HEK293T (cell line): Measurements from ENCODE around the gene HGF.
A peak's percentile ranks its signal among the peaks of the same experiment; 100 is the strongest.
"Not testable (repeated sequence)": the region's sequence is repeated elsewhere in the genome, so short reads cannot be mapped to it uniquely, and the experiment has no call there.

Experiments
- CTCF ChIA-PET: fragments of 350-600 bp; formaldehyde crosslinking; extraction: SDS; loops from one replicate; lab custom pipeline; 2021; ENCODE audit warnings: antibody characterized with exemption, inconsistent platforms; lab: Yijun Ruan, JAX
- POLR2A ChIA-PET: fragments of 350-600 bp; formaldehyde crosslinking; extraction: SDS; loops from one replicate; lab custom pipeline; 2020; ENCODE audit warnings: antibody characterized with exemption, inconsistent platforms; lab: Yijun Ruan, JAX
- DNase-seq: peaks from one replicate; pipeline ENCODE4 v3.0.0; 2012; ENCODE audit warnings: mixed read lengths; ENCODE audit errors: extremely low spot score
- ARNT ChIP-seq: fragments of 450-650 bp; IDR thresholded peaks from 2 replicates; pipeline ENCODE4 v1.6.1; 2017; ENCODE audit warnings: mild to moderate bottlenecking
- BHLHE40 ChIP-seq: fragments of 450-650 bp; IDR thresholded peaks from 2 replicates; pipeline ENCODE4 v1.6.1; 2016; ENCODE audit warnings: mild to moderate bottlenecking, moderate library complexity, borderline replicate concordance
- CTBP1 ChIP-seq: fragments of 450-650 bp; IDR thresholded peaks from 2 replicates; pipeline ENCODE4 v1.6.1; 2016; ENCODE audit warnings: borderline replicate concordance
- ELF4 ChIP-seq: fragments of 450-650 bp; IDR thresholded peaks from 2 replicates; pipeline ENCODE4 v1.6.1; 2017; ENCODE audit warnings: antibody characterized with exemption
- FOXA1 ChIP-seq: fragments of 450-650 bp; IDR thresholded peaks from 2 replicates; pipeline ENCODE4 v1.6.1; 2016; ENCODE audit warnings: mild to moderate bottlenecking
- FOXK2 ChIP-seq: fragments of 450-650 bp; IDR thresholded peaks from 2 replicates; pipeline ENCODE4 v1.6.1; 2016; ENCODE audit warnings: mild to moderate bottlenecking
- FOXM1 ChIP-seq: fragments of 450-650 bp; IDR thresholded peaks from 2 replicates; pipeline ENCODE4 v1.6.1; 2017; ENCODE audit warnings: mild to moderate bottlenecking, borderline replicate concordance
- HDGF ChIP-seq: fragments of 450-650 bp; IDR thresholded peaks from 2 replicates; pipeline ENCODE4 v1.6.1; 2017; ENCODE audit warnings: antibody characterized with exemption, borderline replicate concordance
- L3MBTL2 ChIP-seq: fragments of 450-650 bp; conservative IDR thresholded peaks from 2 replicates; pipeline ENCODE4 v1.6.1; 2016; ENCODE audit warnings: mild to moderate bottlenecking
- LEF1 ChIP-seq: fragments of 450-650 bp; IDR thresholded peaks from 2 replicates; pipeline ENCODE4 v1.6.1; 2017; ENCODE audit warnings: mild to moderate bottlenecking, borderline replicate concordance
- NFRKB ChIP-seq: fragments of 450-650 bp; IDR thresholded peaks from 2 replicates; pipeline ENCODE4 v1.6.1; 2016; ENCODE audit warnings: mild to moderate bottlenecking, moderate library complexity
- SP1 ChIP-seq: fragments of 450-650 bp; IDR thresholded peaks from 2 replicates; pipeline ENCODE4 v1.6.1; 2017
- SUZ12 ChIP-seq: fragments of 450-650 bp; IDR thresholded peaks from 2 replicates; pipeline ENCODE4 v1.6.1; 2016; ENCODE audit warnings: mild to moderate bottlenecking
- TARDBP ChIP-seq: fragments of 450-650 bp; IDR thresholded peaks from 2 replicates; pipeline ENCODE4 v1.6.1; 2016
- ZNF384 ChIP-seq: fragments of 450-650 bp; IDR thresholded peaks from 2 replicates; pipeline ENCODE4 v1.6.1; 2016
- TF ChIP-seq, protein P1 (sequence below): fragments of 450-650 bp; IDR thresholded peaks from 2 replicates; pipeline ENCODE4 v1.6.1; 2016

The HGF gene

DNA sequence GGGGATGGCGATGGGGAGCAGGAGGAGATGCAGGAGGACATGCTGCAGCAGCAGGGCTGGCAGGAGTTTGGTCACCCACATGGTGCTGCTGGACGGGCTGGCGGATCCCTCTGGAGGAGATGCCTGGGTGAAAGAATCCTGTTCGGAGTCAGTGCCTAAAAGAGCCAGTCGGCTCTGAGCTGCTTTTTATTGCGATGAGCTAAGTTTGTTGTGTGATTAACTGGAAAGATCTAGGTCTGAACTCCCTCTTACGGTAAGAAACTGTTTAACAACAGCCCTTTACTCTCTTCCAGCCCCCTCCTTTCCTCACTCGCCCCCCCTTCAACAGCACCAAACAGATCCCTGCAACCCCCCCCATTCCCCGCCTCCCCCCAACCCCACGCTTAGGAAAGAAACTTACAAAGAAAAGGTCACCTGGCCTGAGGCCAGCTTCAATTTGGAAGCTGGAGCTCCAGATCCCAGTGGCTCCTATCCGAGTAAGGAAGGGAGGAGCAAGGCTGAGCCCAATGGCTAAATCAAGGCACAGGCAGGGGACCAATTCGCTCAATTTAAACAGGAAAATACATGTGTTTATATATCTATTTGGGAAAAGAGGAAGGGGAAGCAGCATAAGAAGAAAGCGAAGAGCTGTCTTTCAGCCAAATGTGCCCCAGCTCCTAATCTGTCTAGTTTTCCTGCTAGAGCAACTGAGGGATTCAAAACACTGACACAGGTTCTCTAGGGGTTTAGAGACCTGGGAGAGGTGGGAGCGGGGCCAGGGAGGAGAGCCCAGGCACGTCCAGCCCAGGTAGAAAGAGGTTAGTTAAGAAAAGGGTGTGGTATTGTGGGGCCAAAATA, at the start of gene HGF:
Gene HGF, minus strand, starts transcription at position 157 of the 837 bp plus-strand sequence. Its CDS starts 76 bp downstream, at position 81.
- ChIA-PET CTCF (interaction anchor here (0.9 to 1.4 kb wide), 2 partner anchors 13 to 20 kb away, joined by 3 read pairs; no protein-coding TSS in a partner anchor), POLR2A (interaction anchor here (1.5 kb wide), 1 partner anchor 31 kb away, joined by 3 read pairs; no protein-coding TSS in a partner anchor)
- peak; percentile 36 for DNase-seq

DNA sequence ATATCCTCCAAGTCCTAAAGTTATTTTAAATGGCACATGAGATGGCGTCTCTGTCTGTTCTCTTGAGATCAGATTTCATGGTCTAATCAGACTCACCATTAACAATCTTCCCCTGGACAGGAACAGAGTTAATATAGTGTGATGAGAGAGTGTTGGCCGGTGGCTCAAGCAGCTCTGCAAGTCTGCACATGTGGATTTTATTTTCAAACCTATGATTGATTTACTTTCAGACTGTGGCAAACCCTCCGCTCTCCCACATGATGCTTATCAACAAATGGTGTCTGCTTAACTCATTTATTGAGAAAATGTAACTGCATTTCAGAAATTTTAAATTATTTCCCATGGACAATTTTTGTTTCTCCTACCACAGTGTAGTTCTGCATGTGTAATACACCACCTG, 46.5 kb upstream of the HGF start:
- DNase-seq: no peak
- ChIA-PET POLR2A (no interaction called here), CTCF (no interaction called here)
- no peak for TF ChIP-seq SP1
- no peak for TF ChIP-seq NFRKB
- TF ChIP-seq BHLHE40: no peak
- TF ChIP-seq SUZ12: no peak
- no peak for TF ChIP-seq TARDBP
- no peak for TF ChIP-seq FOXM1
- TF ChIP-seq L3MBTL2: no peak
- no peak for TF ChIP-seq ARNT
- TF ChIP-seq ZNF384: no peak
- no peak for TF ChIP-seq FOXK2
- no peak for TF ChIP-seq CTBP1
- TF ChIP-seq ELF4: no peak

More for the DNA sequence above, at the start of gene HGF:
- TF ChIP-seq, protein P1, sequence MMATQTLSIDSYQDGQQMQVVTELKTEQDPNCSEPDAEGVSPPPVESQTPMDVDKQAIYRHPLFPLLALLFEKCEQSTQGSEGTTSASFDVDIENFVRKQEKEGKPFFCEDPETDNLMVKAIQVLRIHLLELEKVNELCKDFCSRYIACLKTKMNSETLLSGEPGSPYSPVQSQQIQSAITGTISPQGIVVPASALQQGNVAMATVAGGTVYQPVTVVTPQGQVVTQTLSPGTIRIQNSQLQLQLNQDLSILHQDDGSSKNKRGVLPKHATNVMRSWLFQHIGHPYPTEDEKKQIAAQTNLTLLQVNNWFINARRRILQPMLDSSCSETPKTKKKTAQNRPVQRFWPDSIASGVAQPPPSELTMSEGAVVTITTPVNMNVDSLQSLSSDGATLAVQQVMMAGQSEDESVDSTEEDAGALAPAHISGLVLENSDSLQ: no peak
- TF ChIP-seq FOXM1 (no peak), FOXK2 (no peak), FOXA1 (no peak), BHLHE40 (no peak), L3MBTL2 (no peak), ARNT (no peak), ELF4 (no peak), SP1 (no peak)

DNA sequence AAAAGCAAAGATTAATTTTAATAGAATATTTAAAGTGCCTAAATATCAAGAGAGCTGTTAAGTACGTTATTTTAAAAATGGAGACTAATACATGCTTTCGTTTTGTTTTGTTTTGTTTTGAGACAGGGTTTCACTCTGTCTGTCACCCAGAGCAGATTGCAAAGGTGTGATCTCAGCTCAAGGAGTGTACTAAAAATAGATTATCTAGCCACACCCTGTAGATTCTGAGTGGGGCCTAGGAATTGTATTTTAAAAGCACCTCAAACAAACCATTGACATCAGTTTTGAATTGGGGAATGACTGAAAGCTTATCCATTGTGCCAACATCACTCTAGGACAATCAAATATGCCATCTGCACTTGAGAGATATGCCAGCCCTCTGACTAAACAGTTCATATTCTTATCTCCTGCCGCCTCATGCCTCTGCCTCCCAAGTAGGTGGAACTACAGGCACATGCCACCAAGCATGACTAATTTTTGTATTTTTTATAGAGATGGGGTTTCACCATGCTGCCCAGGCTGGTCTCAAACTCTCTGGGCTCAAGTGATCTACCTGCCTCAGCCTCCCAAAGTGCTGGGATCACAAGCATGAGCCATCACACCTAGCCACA, 43.1 kb upstream of the HGF start:
- POLR2A ChIA-PET, CTCF ChIA-PET, DNase-seq: not testable (repeated sequence)

DNA sequence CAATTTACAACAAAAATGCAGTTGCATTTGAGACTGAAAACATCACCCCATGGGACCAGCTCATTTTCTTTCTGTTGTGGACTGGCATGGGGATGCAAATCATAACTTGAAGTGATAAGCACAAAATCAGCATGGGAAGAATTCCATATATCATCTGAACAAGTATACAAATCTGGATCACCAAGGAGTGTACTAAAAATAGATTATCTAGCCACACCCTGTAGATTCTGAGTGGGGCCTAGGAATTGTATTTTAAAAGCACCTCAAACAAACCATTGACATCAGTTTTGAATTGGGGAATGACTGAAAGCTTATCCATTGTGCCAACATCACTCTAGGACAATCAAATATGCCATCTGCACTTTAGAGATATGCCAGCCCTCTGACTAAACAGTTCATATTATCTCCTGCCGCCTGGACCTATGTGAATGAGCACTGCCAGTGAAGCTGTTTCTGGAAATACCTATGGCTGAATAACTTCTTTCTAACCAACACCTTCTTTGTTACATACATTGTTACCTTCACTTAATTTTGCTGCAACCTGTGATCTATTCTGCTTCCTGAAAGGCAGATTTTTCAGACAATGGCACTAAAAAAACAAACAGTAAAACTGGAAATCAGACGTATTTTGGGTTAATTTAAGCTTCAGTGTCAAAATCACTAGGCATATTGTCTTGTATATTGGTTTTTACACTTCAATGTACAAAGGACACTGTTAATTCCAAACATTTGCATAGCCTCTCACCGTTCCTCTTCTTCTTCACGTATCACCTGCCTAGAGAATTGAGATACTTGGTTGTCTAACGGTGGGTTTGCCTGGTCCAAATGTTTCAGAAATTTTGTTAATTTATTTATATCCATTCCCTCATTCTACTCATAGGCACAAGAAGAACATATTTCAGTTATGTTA, 42.4 kb upstream of the HGF start:
- TF ChIP-seq ZNF384 (no peak), TARDBP (no peak), HDGF (no peak), FOXA1 (no peak), SUZ12 (no peak), FOXM1 (no peak), BHLHE40 (no peak), L3MBTL2 (no peak), ARNT (no peak), LEF1 (no peak), FOXK2 (no peak), CTBP1 (no peak), SP1 (no peak), ELF4 (no peak), NFRKB (no peak)
- TF ChIP-seq, protein P1: no peak
- ChIA-PET POLR2A (no interaction called here), CTCF (no interaction called here)
- DNase-seq: no peak

DNA sequence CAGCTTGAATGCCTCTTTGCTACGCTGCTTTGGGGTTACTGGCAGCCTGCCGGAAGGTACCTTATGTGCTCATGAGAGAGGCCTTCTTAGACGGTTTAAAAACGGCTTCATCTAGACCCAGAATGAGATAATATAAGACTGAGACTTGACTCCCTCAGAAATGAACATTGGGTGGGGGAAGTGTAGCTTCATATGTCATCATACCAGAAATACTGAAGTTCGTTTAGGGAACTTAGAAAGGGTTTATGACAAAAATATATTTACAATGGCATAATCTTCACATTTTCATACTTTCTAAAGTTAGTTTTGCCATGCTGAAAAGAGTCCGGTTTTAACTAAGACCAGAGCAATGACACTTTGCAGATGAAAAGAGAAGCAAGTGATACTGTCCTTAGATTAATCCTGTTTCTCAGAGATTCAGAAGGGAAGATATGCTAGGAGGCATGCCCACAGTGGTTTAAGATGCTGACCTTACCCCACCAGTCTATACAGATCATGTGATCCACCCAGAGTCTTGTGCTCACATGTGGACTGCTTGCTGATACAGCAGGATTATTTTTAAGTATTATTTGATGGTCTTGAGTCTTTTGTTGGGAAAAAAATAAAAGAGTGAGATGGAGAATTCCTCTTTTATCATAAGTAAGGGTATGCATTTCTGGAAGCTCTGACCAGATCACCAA, 40.8 kb upstream of the HGF start:
- POLR2A ChIA-PET: no interaction called here
- no peak for TF ChIP-seq L3MBTL2
- TF ChIP-seq ZNF384: no peak
- no peak for TF ChIP-seq BHLHE40
- no peak for TF ChIP-seq FOXK2
- TF ChIP-seq SP1: no peak
- TF ChIP-seq CTBP1: no peak
- no peak for TF ChIP-seq FOXM1
- no peak for TF ChIP-seq ELF4
- no peak for TF ChIP-seq TARDBP
- no peak for TF ChIP-seq HDGF
- TF ChIP-seq NFRKB: no peak
- no peak for TF ChIP-seq FOXA1
- TF ChIP-seq LEF1: no peak
- TF ChIP-seq, protein P1: no peak
- no peak for TF ChIP-seq SUZ12
- no peak for TF ChIP-seq ARNT
- DNase-seq: no peak
- CTCF ChIA-PET: no interaction called here

DNA sequence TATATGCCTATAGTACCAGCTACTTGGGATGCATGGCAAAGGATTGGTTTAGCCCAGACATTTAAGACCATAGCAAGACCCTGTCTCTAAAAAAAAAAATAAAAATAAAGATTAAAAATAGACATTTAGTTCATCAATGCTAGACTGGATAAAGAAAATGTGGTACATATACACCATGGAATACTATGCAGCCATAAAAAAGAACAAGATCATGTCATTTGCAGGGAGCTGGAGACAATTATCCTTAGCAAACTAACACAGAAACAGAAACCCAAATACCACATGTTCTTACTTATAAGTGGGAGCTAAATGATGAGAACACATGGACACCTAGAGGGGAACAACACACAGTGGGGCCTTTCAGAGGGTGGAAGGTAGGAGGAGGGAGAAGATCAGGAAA, 38.5 kb upstream of the HGF start:
- CTCF ChIA-PET, DNase-seq, POLR2A ChIA-PET: not testable (repeated sequence)
